Upper lobe of left lung (tissue), 6 donors: Measurements from ENCODE around the gene C2orf68. TPM values are rescaled to one million over a fixed set of nuclear protein-coding genes. Genes with fewer than 3 reads are reported as not detected.

ENCODE experiments used
- ATAC-seq, 2 donors: fragments of 200-7000 bp; cut with Tn5 transposase; one replicate each; pipeline ENCODE4 v1.9.1; 2022; ENCODE audit warnings: mild to moderate bottlenecking in 2 of 2, moderate library complexity in 2 of 2; ENCODE audit not compliant: low FRiP score in 2 of 2
- DNase-seq, 2 donors: peaks; one replicate each; pipeline ENCODE4 v3.0.0-alpha.2; 2019 to 2020
- H3K27ac ChIP-seq, 4 donors: fragments of 200-600 bp; sonication (generic); one replicate each; pipeline ENCODE4 v1.5.1; 2016 to 2019
- H3K27me3 ChIP-seq, 4 donors: fragments of 200-600 bp; sonication (generic); one replicate each; pipeline ENCODE4 v1.5.1; 2017 to 2019
- H3K36me3 ChIP-seq, 4 donors: fragments of 200-600 bp; sonication (generic); one replicate each; pipeline ENCODE4 v1.5.1; 2016 to 2019
- H3K4me1 ChIP-seq, 4 donors: fragments of 200-600 bp; sonication (generic); one replicate each; pipeline ENCODE4 v1.5.1; 2018 to 2019
- H3K4me3 ChIP-seq, 4 donors: fragments of 200-600 bp; sonication (generic); one replicate each; pipeline ENCODE4 v1.5.1; 2017 to 2019; ENCODE audit warnings: mild to moderate bottlenecking in 2 of 4, moderate library complexity in 1 of 4
- H3K9me3 ChIP-seq, 4 donors: fragments of 200-600 bp; sonication (generic); one replicate each; pipeline ENCODE4 v1.5.1; 2018 to 2019
- EP300 ChIP-seq, 4 donors: sonication (generic); formaldehyde crosslinking; IDR thresholded peaks; one replicate each; pipeline ENCODE4 v1.5.1; 2017; ENCODE audit warnings: antibody characterized with exemption in 4 of 4, control low read depth in 2 of 4
- POLR2A ChIP-seq, 4 donors: fragments of 450-650 bp; IDR thresholded peaks; one replicate each; pipeline ENCODE4 v1.5.1; 2016 to 2017; ENCODE audit warnings: antibody characterized with exemption in 4 of 4, mild to moderate bottlenecking in 2 of 4
- POLR2AphosphoS5 ChIP-seq, 2 donors: sonication (generic); formaldehyde crosslinking; IDR thresholded peaks; one replicate each; pipeline ENCODE4 v1.5.1; 2017; ENCODE audit warnings: antibody characterized with exemption in 2 of 2
- WGBS, 2 donors: methylation state at CpG; one replicate each; pipeline ENCODE4 v1.1.5; 2017 to 2018; 5-methylcytosine and 5-hydroxymethylcytosine counted together
- total RNA-seq, 6 donors: library from RNA; depleted of rRNA in 4 of 6; stranded (reverse); fragments of >200 nt in 4 of 6; gene quantifications; one replicate each; pipeline versions ENCODE4 v1.1.0 to v1.2.1, GENCODE V29; 2016 to 2021
- TF ChIP-seq, protein P1 (sequence below), 6 experiments: fragments of 450-650 bp in 4 of 6; fragments of 200-600 bp in 2 of 6; sonication (generic) in 2 of 6; IDR thresholded peaks; one replicate each; pipeline ENCODE4 v1.5.1; 2016 to 2019; ENCODE audit warnings: antibody characterized with exemption in 6 of 6
- donor health status: DM: no; HTN: no; CAD: no; lungs with moderate emphysema.
- donor health status: DM: no; HTN: yes; CAD: no; lungs with severe emphysema.

C2orf68 gene
- total RNA-seq, 6 donors from 2014 or later: 24.6 to 46.1 (median 34.0) TPM

DNA sequence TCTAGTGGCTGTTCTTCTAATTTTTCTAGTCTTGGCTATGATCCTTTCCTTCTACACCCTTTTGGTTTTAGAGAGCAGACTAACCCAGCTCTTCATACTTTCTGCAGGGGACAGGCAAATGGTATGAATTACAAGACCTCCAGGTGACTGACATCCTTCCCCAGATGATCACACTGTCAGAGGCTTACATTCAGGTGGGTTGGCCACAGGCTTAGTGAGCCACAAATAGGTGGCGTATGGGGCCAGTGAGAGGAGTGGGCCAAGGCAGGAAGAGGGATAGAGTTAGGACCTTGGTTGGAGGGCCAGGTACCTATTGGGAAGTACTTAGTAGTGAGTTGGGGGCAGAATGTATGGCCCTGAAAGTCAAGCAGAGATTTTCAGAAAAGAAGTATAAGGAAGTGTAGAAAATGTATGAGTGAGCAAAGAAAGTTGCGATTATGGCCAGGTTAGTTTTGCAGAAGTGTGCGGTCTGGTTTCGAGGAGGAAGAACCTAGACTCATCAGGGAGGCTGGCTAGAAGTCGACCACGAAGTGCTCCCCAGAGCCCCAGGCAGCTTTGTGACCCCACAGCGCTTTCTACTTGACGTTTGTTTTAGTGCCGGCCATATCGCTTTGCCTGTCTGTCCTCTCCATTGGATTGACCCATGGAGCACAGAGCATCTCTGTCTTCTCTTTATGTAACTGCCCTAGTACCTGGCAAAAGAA is 36.1 kb upstream of the C2orf68 start:
- H3K27ac ChIP-seq: peak overlapping the region in 3 of 4 donors; percentile 68 to 78 (median 74)

DNA sequence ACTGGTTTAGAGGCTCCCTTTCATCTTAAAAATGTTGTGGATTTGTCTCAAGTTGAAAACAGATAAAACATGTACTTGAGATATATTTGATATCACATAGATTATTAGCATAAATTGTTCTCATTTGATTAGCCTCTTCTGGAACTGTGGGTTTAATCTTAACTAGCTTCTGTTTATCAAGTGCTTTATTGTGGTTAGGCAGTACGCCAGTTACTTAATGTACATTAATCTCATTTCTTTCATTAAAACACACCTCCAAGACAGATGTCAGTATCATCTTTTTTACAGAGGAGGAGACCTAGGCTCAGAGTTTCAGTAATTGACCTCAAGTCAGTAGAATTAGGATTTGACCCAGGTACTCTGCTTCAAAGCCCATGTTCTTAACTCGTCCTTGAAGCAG is 34.3 kb upstream of the C2orf68 start:
- TF ChIP-seq POLR2AphosphoS5 (IDR thresholded peaks at IDR 0.05): no peak
- TF ChIP-seq POLR2A (IDR thresholded peaks at IDR 0.05): no peak
- TF ChIP-seq, protein P1, sequence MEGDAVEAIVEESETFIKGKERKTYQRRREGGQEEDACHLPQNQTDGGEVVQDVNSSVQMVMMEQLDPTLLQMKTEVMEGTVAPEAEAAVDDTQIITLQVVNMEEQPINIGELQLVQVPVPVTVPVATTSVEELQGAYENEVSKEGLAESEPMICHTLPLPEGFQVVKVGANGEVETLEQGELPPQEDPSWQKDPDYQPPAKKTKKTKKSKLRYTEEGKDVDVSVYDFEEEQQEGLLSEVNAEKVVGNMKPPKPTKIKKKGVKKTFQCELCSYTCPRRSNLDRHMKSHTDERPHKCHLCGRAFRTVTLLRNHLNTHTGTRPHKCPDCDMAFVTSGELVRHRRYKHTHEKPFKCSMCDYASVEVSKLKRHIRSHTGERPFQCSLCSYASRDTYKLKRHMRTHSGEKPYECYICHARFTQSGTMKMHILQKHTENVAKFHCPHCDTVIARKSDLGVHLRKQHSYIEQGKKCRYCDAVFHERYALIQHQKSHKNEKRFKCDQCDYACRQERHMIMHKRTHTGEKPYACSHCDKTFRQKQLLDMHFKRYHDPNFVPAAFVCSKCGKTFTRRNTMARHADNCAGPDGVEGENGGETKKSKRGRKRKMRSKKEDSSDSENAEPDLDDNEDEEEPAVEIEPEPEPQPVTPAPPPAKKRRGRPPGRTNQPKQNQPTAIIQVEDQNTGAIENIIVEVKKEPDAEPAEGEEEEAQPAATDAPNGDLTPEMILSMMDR (IDR thresholded peaks at IDR 0.05): no peak
- no peak for TF ChIP-seq EP300 (IDR thresholded peaks at IDR 0.05)
- WGBS, 2 donors: 91 to 96% methylated on average over 2 of the region's 2 CpGs
- peaks cover 10 to 19% (median 14%) of the 10 kb centered on the region in 4 donors for H3K4me1 ChIP-seq
- no peaks in the 10 kb centered on the region for H3K27me3 ChIP-seq
- no peak for DNase-seq
- H3K36me3 ChIP-seq: peaks cover 24 to 100% (median 85%) of the 10 kb centered on the region in 4 donors
- no peak for ATAC-seq
- H3K4me3 ChIP-seq: no peak overlapping the region
- no peaks in the 10 kb centered on the region for H3K9me3 ChIP-seq
- no peak overlapping the region for H3K27ac ChIP-seq

More for the DNA sequence above, 36.1 kb upstream of the C2orf68 start:
- H3K4me3 ChIP-seq: no peak overlapping the region
- DNase-seq (no peak), ATAC-seq (no peak)
- WGBS, 2 donors: 74 to 88% methylated on average over 10 of the region's 10 CpGs
- no peaks in the 10 kb centered on the region for H3K9me3 ChIP-seq
- peaks cover 13 to 25% (median 20%) of the 10 kb centered on the region in 4 donors for H3K4me1 ChIP-seq
- no peaks in the 10 kb centered on the region for H3K27me3 ChIP-seq
- peaks cover 20 to 95% (median 67%) of the 10 kb centered on the region in 4 donors for H3K36me3 ChIP-seq
- TF ChIP-seq POLR2AphosphoS5 (IDR thresholded peaks at IDR 0.05): no peak
- no peak for TF ChIP-seq EP300 (IDR thresholded peaks at IDR 0.05)
- TF ChIP-seq POLR2A (IDR thresholded peaks at IDR 0.05): no peak
- TF ChIP-seq, protein P1 (IDR thresholded peaks at IDR 0.05): no peak

DNA sequence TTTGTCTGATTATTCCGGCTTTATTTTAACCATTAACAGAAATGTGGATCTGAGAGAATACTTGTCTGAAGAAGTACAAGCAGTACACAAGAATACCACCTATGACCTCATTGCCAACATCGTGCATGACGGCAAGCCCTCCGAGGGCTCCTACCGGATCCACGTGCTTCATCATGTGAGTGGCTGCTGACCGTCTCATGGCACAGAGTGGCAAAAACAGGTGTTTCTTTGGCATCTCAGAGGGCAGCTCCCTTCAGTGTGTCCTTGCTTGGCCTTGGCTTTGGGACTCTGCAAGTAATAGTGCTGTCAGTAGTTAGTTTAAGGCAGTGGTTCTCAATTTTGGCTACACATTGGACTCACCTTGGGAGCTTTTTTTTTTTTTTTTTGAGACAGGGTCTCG is 33.0 kb upstream of the C2orf68 start:
- H3K36me3 ChIP-seq: peaks cover 31 to 100% (median 93%) of the 10 kb centered on the region in 4 donors
- 96 to 98% methylated on average over 8 of the region's 8 CpGs for WGBS, 2 donors
- TF ChIP-seq EP300 (IDR thresholded peaks at IDR 0.05) (no peak), POLR2AphosphoS5 (IDR thresholded peaks at IDR 0.05) (no peak), POLR2A (IDR thresholded peaks at IDR 0.05) (no peak)
- TF ChIP-seq, protein P1 (IDR thresholded peaks at IDR 0.05): no peak
- ATAC-seq (no peak), DNase-seq (no peak)
- H3K27ac ChIP-seq: no peak overlapping the region
- no peak overlapping the region for H3K4me3 ChIP-seq
- no peaks in the 10 kb centered on the region for H3K9me3 ChIP-seq
- peaks cover 8 to 19% (median 14%) of the 10 kb centered on the region in 4 donors for H3K4me1 ChIP-seq
- H3K27me3 ChIP-seq: no peaks in the 10 kb centered on the region

DNA sequence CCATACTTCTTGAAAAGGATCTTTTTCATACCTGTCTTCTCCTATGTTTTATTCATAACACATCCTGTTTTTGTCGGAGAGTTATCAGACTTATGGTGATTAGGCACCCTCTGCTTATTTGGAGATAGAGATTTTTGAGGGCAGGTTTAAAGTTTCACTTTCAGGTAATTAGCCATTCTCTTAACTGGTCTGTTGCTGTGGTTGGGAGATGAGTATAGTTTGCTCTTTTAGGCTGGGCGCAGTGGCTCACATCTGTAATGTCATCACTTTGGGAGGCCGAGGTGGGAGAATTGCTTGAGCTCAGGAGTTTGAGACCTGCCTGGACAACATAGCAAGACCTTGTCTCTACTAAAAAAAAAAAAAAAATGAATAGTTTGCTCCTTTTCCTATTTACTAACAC is 30.9 kb upstream of the C2orf68 start:
- no peak overlapping the region for H3K4me3 ChIP-seq
- peaks cover 0 to 2% (median under 1%) of the 10 kb centered on the region in 4 donors for H3K4me1 ChIP-seq
- no peaks in the 10 kb centered on the region for H3K27me3 ChIP-seq
- 88 to 89% methylated on average over 3 of the region's 3 CpGs for WGBS, 2 donors
- ATAC-seq (no peak), DNase-seq (no peak)
- H3K27ac ChIP-seq: no peak overlapping the region
- TF ChIP-seq, protein P1 (IDR thresholded peaks at IDR 0.05): no peak
- no peak for TF ChIP-seq POLR2A (IDR thresholded peaks at IDR 0.05)
- no peak for TF ChIP-seq POLR2AphosphoS5 (IDR thresholded peaks at IDR 0.05)
- no peak for TF ChIP-seq EP300 (IDR thresholded peaks at IDR 0.05)
- no peaks in the 10 kb centered on the region for H3K9me3 ChIP-seq
- peaks cover 42 to 100% (median 91%) of the 10 kb centered on the region in 4 donors for H3K36me3 ChIP-seq
